ENCODE results near the gene ORAI3. TPM values are rescaled to one million over a fixed set of nuclear protein-coding genes. Genes with fewer than 3 reads are reported as not detected.
"Not testable (repeated sequence)": the region's sequence is repeated elsewhere in the genome, so short reads cannot be mapped to it uniquely, and the experiment has no call there.

Gene ORAI3
- total RNA-seq, 1 donor from 2014 or later: 30.2 TPM

- no peaks in the 10 kb centered on the region for H3K27me3 ChIP-seq (ENCODE audit: low read depth)
- intact Hi-C loops (cut with DNase I): no loop called here
- no peak overlapping the region for H3K4me3 ChIP-seq
- TF ChIP-seq CTCF (IDR thresholded peaks at IDR 0.05): no peak
- DNase-seq (no peak), ATAC-seq (no peak)
- H3K36me3 ChIP-seq: peaks cover 40% of the 10 kb centered on the region
- H3K4me1 ChIP-seq: no peaks in the 10 kb centered on the region
- no peak overlapping the region for H3K27ac ChIP-seq
- no peaks in the 10 kb centered on the region for H3K9me3 ChIP-seq
Observed at GRCh38 chr16:30931068-30931650, 17.7 kb upstream of the ORAI3 start.

- Histone ChIP-seq H3K36me3 (peaks cover 41% of the 10 kb centered on the region), H3K27me3 (ENCODE audit: low read depth) (no peaks in the 10 kb centered on the region), H3K4me1 (no peaks in the 10 kb centered on the region), H3K4me3 (no peak overlapping the region), H3K9me3 (no peaks in the 10 kb centered on the region), H3K27ac (no peak overlapping the region)
- ATAC-seq (peak; percentile 60 to 82), DNase-seq (peak; percentile 69)
- intact Hi-C loops (cut with DNase I): no loop called here
- TF ChIP-seq CTCF (IDR thresholded peaks at IDR 0.05): peak; percentile 52
Observed at GRCh38 chr16:30934827-30935557, 13.9 kb upstream of the ORAI3 start.

GRCh38 chr16:30937692-30938091 is 11.2 kb upstream of the ORAI3 start:
- Histone ChIP-seq H3K4me1 (peaks cover 12% of the 10 kb centered on the region), H3K27me3 (ENCODE audit: low read depth) (no peaks in the 10 kb centered on the region), H3K36me3 (peaks cover 21% of the 10 kb centered on the region), H3K27ac (no peak overlapping the region), H3K4me3 (no peak overlapping the region), H3K9me3 (no peaks in the 10 kb centered on the region)
- ATAC-seq (no peak), DNase-seq (no peak)
- intact Hi-C loops (cut with DNase I): no loop called here
- no peak for TF ChIP-seq CTCF (IDR thresholded peaks at IDR 0.05)

- H3K4me3 ChIP-seq; H3K27ac ChIP-seq; H3K9me3 ChIP-seq; ATAC-seq; H3K27me3 ChIP-seq (ENCODE audit: low read depth); intact Hi-C loops (cut with DNase I); DNase-seq: not testable (repeated sequence)
- peaks cover 12% of the 10 kb centered on the region for H3K4me1 ChIP-seq
- H3K36me3 ChIP-seq: peaks cover 25% of the 10 kb centered on the region
Observed at GRCh38 chr16:30939571-30939970, 9.3 kb upstream of the ORAI3 start.

GRCh38 chr16:30941600-30942425 is 7.1 kb upstream of the ORAI3 start:
- H3K27ac ChIP-seq: no peak overlapping the region
- no peaks in the 10 kb centered on the region for H3K9me3 ChIP-seq
- ATAC-seq (peak; percentile 96 to 97), DNase-seq (peak; percentile 90)
- intact Hi-C loops (cut with DNase I): no loop called here
- H3K27me3 ChIP-seq (ENCODE audit: low read depth): no peaks in the 10 kb centered on the region
- peaks cover 28% of the 10 kb centered on the region for H3K36me3 ChIP-seq
- H3K4me1 ChIP-seq: peaks cover 12% of the 10 kb centered on the region
- no peak overlapping the region for H3K4me3 ChIP-seq
- TF ChIP-seq CTCF (IDR thresholded peaks at IDR 0.05): peak; percentile 87

All from lower lobe of right lung (tissue), 2 donors.